ENCODE results near the gene KCNMB2.

DNA sequence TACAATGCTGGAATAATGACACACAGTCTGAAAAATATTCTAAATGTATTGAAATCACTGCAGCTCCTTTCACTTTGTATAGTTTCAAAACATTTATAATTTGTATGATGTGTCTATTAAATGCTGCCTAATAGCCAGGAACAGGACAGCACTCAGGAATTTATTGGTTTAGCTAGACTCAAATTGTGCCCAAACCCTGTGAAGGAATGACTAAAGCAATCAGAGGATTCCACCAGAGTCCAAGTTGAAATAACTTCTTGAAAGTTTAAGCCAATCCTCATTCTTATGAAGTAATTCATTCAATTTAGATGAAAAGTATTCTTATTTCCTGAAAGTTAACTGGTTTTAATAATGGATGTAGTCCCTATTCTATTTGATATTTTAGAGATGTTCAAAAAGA lies 268.4 kb downstream of the KCNMB2 start:
- TF ChIP-seq, protein P1, sequence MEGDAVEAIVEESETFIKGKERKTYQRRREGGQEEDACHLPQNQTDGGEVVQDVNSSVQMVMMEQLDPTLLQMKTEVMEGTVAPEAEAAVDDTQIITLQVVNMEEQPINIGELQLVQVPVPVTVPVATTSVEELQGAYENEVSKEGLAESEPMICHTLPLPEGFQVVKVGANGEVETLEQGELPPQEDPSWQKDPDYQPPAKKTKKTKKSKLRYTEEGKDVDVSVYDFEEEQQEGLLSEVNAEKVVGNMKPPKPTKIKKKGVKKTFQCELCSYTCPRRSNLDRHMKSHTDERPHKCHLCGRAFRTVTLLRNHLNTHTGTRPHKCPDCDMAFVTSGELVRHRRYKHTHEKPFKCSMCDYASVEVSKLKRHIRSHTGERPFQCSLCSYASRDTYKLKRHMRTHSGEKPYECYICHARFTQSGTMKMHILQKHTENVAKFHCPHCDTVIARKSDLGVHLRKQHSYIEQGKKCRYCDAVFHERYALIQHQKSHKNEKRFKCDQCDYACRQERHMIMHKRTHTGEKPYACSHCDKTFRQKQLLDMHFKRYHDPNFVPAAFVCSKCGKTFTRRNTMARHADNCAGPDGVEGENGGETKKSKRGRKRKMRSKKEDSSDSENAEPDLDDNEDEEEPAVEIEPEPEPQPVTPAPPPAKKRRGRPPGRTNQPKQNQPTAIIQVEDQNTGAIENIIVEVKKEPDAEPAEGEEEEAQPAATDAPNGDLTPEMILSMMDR (IDR thresholded peaks at IDR 0.05), result no peak
- TF ChIP-seq POLR2A (IDR thresholded peaks at IDR 0.05), result no peak
